IMR-90 (cell line): Measurements from ENCODE around the gene HS6ST3.

Experiments
- BHLHE40 ChIP-seq: fragments of 150-350 bp; IDR thresholded peaks from 2 replicates; pipeline ENCODE4 v1.6.1; 2016; ENCODE audit warnings: mild to moderate bottlenecking, low read depth, low read length
- CEBPB ChIP-seq: IDR thresholded peaks from 2 replicates; pipeline ENCODE4 v1.6.1; 2012; ENCODE audit warnings: low read depth, low read length, improper control_type of control experiment
- CHD1 ChIP-seq: IDR thresholded peaks from 2 replicates; pipeline ENCODE4 v1.6.1; 2012; ENCODE audit warnings: low read depth, low read length, improper control_type of control experiment
- FOS ChIP-seq: fragments of 150-350 bp; IDR thresholded peaks from 2 replicates; pipeline ENCODE4 v1.6.1; 2016; ENCODE audit warnings: low read depth, low read length
- MAFK ChIP-seq: IDR thresholded peaks from 2 replicates; pipeline ENCODE4 v1.6.1; 2012; ENCODE audit warnings: low read depth, low read length, improper control_type of control experiment
- MXI1 ChIP-seq: IDR thresholded peaks from 2 replicates; pipeline ENCODE4 v1.6.1; 2012; ENCODE audit warnings: low read depth, mild to moderate bottlenecking, low read length, moderate library complexity, borderline replicate concordance
- POLR2A ChIP-seq: IDR thresholded peaks from 2 replicates; pipeline ENCODE4 v1.6.1; 2012; ENCODE audit warnings: mild to moderate bottlenecking, low read depth, low read length
- RAD21 ChIP-seq: IDR thresholded peaks from 2 replicates; pipeline ENCODE4 v1.6.1; 2012; ENCODE audit warnings: low read length, improper control_type of control experiment
- RFX5 ChIP-seq: IDR thresholded peaks from 2 replicates; pipeline ENCODE4 v1.8.0; 2012; ENCODE audit warnings: low read depth, mild to moderate bottlenecking, low read length, moderate library complexity
- SMC3 ChIP-seq: fragments of 150-350 bp; IDR thresholded peaks from 2 replicates; pipeline ENCODE4 v1.6.1; 2016; ENCODE audit warnings: low read depth, mild to moderate bottlenecking, antibody characterized with exemption, low read length, moderate library complexity
- TF ChIP-seq, protein P1 (sequence below): fragments of 150-350 bp; IDR thresholded peaks from 2 replicates; pipeline ENCODE4 v1.6.1; 2017; ENCODE audit warnings: mild to moderate bottlenecking, antibody characterized with exemption, low read length, low read depth
- TF ChIP-seq, protein P2 (sequence below): conservative IDR thresholded peaks from 2 replicates; pipeline ENCODE4 v1.5.1; 2012; ENCODE audit warnings: mild to moderate bottlenecking, low read depth, low read length, improper control_type of control experiment
- TF ChIP-seq, protein P3 (sequence below): fragments of 150-350 bp; IDR thresholded peaks from 2 replicates; pipeline ENCODE4 v1.6.1; 2016; ENCODE audit warnings: low read depth, mild to moderate bottlenecking, low read length, moderate library complexity, borderline replicate concordance

DNA sequence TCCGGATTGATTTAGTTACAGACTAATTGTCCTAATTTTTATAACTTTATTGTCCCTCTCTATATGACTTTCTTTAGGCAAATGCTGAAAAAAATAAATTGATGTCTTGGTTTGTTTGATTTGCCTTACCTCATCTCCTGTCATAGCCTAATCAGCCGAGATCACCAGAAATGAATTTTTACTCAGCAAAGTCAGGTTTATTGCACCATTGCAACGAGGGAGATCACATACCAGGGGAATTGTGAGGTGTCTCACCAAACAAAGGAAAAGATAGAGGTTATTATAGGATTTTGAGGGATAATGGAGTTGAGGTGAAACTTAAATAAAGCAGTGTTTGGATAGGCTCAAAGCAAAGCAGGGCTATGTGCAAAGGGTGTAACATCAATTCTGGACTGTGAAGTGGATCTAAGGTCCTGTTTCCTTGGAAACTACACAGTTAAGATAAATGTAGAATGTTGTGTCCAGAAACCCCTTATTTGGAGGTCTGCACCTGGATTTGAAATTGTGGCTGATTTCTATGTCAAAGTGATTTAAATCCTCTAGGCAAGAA lies 531.8 kb downstream of the HS6ST3 start:
- no peak for TF ChIP-seq POLR2A
- TF ChIP-seq, protein P1, sequence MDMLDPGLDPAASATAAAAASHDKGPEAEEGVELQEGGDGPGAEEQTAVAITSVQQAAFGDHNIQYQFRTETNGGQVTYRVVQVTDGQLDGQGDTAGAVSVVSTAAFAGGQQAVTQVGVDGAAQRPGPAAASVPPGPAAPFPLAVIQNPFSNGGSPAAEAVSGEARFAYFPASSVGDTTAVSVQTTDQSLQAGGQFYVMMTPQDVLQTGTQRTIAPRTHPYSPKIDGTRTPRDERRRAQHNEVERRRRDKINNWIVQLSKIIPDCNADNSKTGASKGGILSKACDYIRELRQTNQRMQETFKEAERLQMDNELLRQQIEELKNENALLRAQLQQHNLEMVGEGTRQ: no peak
- TF ChIP-seq, protein P2, sequence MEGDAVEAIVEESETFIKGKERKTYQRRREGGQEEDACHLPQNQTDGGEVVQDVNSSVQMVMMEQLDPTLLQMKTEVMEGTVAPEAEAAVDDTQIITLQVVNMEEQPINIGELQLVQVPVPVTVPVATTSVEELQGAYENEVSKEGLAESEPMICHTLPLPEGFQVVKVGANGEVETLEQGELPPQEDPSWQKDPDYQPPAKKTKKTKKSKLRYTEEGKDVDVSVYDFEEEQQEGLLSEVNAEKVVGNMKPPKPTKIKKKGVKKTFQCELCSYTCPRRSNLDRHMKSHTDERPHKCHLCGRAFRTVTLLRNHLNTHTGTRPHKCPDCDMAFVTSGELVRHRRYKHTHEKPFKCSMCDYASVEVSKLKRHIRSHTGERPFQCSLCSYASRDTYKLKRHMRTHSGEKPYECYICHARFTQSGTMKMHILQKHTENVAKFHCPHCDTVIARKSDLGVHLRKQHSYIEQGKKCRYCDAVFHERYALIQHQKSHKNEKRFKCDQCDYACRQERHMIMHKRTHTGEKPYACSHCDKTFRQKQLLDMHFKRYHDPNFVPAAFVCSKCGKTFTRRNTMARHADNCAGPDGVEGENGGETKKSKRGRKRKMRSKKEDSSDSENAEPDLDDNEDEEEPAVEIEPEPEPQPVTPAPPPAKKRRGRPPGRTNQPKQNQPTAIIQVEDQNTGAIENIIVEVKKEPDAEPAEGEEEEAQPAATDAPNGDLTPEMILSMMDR: no peak
- TF ChIP-seq CEBPB: no peak
- TF ChIP-seq RAD21: no peak
- TF ChIP-seq MXI1: no peak
- no peak for TF ChIP-seq SMC3
- no peak for TF ChIP-seq FOS
- no peak for TF ChIP-seq BHLHE40
- TF ChIP-seq, protein P3, sequence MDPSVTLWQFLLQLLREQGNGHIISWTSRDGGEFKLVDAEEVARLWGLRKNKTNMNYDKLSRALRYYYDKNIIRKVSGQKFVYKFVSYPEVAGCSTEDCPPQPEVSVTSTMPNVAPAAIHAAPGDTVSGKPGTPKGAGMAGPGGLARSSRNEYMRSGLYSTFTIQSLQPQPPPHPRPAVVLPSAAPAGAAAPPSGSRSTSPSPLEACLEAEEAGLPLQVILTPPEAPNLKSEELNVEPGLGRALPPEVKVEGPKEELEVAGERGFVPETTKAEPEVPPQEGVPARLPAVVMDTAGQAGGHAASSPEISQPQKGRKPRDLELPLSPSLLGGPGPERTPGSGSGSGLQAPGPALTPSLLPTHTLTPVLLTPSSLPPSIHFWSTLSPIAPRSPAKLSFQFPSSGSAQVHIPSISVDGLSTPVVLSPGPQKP: no peak
- no peak for TF ChIP-seq CHD1
- TF ChIP-seq RFX5: no peak
- no peak for TF ChIP-seq MAFK
